NCI-H146 (cell line): Measurements from ENCODE around the gene SCTR.

Experiments used
- DNase-seq: peaks from one replicate; lab custom pipeline; 2025; lab: John Stamatoyannopoulos, UW

Gene SCTR

DNA sequence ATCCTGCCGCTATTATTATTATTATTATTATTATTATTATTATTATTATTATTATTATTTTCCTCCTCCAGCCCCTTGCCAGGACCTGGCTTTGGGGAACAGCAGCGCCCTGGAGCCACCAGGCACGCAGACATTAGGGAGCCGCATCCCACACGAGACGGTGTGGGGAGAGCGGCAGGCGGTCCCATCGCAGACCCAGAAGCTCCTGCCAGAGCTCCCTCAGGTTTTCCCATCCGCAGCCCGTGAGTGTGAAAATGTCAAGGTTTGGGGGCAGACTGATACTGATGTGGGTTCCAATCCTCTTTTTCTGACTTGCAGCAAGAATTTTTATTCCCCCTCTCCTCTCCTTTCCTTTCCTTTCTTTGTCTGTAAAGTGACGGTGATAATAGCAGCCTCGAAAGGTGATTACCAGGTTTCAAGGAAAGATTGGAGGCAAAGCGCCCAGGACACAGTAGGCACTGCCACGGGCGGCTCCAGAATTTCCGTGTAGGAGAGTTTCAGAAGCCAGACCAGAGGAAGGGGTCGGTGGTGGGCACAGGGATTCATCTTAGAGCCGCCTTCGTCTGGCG is 816 bp downstream of the SCTR start:
- DNase-seq, result no peak

DNA sequence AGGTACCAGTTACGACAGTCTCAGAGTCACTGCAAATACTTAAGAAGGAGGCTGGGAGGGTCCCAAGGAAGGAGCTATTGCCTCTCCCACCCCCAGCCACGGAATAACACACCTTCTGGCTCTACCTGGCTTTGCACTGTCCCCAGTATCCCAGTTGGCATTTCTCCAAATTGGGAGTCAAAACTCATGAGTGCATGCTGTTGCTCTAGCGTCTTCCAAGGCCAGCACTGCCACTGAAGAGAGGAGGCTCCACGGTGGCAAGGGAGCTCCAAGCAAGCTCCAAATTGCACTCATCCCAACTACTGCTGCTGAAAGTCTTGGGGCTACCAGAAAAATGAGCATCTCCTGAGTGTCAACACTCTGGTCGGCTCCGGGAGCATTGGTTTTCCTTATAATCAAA is 1.6 kb downstream of the SCTR start:
- DNase-seq, result no peak

DNA sequence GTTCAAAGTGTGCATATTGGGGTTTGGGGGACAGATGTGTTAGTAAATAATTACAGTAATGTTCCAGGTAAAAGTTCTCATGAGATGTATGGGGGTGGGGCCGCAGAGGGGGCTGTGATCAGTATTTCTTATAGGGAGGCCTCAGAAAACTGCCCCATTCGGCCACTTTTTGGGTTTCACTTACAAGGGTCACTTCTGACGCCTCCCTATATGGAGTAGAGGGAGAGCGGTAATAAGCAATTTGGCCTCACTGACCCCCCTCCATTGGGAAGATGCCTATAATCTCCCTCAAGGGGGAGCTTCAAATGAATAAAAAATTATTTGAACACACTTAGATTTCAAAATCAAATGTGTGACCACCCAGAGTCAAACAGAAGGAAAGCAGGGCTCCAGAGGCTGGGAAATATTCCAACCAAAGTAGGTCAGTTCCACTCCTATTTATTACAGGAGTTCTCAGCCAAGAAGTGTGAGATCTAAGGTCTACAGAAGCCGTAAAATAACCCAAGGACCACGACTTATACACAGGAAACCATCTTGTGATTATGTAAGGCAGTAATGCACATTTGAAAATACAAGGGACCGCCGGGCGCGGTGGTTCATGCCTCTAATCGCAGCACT is 2.7 kb downstream of the SCTR start:
- no peak for DNase-seq

DNA sequence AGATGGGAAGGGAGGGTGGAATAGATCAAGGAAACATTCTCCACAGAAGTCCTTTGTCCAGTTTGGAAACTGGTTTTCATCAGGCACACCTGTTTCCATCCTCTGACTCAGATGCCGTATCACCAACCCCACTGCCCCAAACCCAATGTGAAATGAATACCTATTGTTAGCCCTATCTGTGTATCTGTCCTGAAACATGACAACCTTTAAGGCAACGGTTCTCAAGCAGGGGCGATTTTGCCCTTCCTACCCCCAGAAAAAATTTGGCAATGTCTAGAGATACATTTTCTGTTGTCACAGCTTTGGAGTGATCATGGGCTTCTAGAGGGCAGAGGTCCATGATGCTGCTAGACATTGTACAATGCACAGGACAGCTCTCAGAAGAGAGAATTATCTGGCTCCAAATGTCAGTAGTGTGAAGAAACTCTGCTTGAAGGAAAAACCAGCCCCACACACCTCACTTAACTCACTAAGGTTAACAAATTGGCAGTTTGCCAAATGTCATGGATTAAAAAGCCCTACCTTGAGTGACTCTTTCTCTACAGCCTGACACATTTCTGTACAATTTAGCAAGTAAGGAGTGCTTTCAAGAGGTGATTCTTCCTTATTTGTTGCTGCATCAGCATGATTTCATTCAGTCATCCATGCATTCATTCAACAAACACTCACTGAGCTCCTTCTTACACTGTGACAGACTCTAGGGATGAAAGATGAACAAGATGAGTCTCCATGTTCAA is 3.4 kb downstream of the SCTR start:
- DNase-seq, result no peak

DNA sequence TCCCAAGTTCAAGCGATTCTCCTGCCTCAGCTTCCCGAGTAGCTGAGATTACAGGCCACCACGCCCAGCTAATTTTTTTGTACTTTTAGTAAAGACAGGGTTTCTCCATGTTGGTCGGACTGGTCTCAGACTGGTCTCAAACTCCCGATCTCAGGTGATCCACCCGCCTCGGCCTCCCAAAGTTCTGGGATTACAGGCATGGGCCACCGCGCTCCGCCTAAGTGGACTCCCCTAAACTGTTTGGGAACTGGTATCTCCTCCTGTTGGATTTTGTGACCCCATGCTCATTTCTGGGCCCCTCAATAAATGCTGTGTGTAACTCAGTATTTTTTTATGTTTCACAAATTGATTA is 5.2 kb downstream of the SCTR start:
- DNase-seq, result no peak

DNA sequence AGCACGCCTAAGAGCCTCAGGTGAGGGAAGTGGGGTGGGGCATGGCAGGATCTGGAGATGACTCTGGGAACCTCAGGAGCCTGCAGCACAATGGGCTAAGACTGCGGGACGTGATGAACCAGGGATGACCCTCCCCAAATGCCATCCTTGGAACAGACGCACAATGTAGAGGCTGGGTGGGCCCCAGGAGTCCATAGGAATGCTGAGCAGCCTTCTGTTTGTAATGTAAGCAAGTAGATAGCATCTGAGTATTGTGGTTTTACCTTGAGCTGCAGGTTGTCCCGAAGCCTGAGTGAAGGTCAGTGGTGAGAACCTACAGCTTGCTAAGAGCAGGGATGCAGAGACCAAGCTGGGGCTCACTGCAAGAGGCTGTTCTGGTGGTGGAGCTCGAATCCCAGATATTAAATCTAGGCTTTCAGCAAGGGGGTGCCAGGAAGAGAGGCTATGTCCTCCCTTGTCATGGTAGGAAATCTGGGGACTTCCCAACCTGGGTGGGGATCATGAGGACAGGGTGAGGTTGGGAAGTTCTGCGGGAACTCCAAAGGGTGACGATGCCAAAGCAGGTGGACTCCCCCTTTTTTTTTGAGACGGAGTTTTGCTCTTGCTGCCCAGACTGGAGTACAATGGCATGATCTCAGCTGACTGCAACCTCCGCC is 5.8 kb downstream of the SCTR start:
- no peak for DNase-seq

DNA sequence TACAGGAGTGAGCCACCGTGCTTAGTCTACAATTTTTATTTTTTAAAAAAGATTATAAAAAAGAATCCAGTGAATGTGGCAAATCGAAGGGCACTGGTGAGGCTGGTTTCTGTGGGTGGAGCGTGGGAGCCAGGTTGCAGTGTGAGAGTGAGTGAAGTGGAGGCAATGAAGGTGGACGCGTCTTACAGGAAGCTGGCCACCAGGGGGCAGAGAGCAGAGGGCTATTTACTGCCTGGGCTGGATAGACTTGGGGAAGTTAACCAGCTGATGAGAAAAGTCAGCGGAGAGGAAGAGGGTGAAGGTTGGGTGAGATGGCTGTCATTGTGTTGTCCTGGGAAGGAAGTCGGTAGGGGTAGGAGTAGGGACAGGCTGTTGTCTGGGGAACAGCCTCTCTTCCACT is 6.8 kb downstream of the SCTR start:
- peak; percentile 8 for DNase-seq

DNA sequence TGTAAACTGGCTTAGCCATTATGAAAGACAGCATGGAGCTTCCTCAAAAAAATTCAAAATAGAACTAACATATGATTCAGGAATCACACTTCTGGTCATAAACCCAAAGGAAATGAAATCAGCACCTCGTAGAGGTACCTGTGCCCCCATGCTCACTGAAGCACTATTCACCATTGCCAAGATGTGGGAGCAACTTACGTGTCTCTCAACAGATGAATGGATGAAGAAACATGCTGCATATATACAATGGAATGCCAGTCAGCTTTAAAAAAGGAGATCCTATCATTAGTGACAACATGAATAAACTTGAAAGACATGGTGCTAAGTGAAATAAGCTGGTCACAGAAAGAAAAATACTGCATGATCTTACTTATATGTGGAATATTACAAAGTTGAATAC is 8.2 kb downstream of the SCTR start:
- no peak for DNase-seq

DNA sequence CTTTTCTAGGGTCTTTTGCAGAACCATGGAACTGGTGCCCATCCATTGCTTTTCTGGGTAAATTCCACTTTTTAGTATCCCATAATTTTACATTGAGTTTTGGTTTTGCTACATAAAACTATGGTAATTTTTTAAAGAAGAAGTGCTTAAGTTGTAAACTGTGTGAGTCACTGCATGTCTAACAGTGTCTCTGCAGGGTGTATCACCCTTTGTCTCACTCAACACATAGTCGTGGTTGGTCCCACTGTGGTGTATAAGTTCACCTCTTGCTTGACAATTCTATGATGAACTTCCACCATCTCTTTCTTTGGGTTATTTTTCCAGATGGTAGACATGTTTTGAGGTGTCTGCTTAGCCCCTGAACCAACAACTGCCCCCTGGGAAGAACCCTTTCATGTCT is 10.5 kb downstream of the SCTR start:
- DNase-seq, result no peak

DNA sequence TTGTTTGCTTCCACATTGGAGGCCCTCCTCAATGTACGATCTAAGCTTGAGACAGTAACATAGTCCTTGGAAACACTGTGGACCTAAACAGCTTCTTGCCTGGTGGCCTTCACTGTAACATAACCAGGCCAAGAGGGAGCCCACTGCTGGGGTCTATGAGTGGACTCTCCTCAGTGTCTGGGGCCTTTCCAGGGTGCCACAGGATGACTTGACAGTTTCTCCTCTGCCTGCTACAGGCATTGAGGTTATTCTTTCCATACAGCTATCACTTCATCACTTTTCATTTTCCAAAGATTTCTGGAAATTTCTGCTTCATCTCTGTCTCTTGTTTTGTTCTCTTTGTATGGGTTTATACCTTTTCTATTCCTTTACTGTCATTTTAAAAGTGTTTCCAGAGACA is 11.3 kb downstream of the SCTR start:
- DNase-seq, result no peak

DNA sequence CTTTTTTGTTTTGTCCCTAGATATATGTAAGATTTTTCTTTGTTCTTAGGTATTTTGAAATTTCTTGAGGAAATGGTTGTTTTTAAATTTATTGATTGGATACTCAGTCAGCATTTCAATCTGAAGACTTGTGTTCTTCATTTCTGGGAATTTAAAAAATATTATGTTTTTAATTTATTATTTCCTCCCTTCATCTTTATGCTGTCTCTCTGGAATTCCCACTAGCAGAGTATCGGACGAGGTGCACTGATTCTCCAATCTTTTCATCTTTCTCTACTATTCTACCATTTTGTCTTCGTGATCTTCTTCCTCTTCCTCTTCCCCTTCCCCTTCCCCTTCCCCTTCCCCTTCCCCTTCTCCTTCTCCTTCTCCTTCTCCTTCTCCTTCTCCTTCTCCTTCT is 12.3 kb downstream of the SCTR start:
- DNase-seq, result no peak

DNA sequence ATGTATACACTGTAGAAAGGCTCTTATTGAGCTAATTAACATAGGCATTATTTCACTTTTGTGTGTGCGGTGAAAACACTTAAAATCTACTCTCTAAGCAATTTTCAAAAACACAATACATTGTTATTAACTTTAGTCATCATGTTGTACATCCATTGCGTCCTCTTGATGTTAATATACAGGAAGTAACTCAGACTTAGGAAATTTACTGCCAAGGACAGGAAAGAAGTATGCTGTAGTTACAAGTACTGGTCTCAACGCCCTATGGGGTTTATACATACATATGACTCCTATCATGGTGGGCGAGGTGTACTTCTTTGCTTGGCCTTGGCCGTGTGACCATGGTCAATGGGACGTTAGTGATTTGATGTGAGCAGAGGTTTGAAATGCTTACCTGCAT is 15.5 kb downstream of the SCTR start:
- DNase-seq, result no peak

DNA sequence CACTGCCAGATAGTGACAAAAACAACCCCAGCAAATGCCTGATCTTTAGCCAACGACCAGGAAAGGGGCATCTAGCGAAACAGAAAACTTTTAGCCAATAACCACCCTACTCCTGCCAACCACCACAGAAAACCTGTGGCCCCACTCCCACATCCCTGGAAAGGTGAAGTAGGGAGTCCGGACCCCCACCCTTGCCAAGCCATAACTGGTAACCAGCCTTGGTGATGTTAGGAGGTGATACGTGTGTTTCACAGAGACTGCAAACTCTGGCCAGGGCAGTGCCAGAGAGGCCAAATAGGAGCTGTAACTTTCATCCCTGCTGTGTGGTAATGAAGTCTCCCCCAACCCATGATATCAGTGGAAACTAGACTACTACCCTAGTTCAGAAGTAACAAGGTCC is 27.6 kb downstream of the SCTR start:
- no peak for DNase-seq

DNA sequence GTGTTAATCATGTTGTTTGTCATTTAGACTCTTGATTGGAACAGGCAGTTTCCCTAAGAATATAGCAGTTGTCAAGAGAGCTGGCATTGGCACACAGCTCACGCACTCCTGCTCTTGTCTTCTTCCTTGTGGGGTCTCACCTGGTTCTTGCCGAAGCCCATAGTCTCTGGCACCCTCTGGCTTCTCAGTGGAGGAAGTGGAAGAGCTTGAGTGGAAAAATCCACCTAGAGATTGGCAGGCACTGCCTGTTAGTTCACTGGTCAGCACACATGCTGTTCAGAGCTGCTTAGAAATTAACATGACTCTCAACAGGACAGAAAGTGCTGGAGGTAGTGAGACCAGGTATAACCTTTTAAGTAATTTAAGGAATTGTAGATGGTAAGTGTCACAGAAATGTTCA is 28.3 kb downstream of the SCTR start:
- no peak for DNase-seq

DNA sequence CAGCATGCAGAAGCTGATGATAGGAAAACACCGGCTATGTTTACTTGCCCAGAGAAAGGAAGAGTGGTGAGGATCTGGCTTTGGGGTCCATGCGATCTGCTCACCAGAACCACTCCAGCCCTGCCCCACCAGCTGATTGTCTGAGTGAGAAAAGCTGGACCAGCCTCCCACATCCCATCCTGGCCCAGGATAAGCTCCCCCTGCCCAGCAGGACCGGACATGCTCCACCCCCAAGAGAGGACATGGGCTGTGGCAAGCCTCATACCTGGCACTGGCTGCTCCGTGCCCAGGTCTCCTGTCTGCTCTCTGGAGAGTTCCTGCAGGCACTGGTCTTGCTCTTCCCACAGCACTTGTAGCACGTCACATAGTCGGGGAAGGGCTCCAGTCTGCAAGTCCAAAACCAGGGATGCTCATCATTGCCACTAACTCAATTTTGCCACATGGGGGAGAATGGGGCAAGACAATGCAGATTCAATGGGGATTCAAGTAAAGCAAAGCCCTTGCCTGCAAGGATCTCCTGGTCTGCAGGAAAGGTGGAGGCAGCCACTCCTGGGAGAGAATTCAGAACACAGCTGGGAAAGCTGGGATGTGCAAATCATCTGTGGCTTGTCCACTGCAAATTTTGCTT is 30.0 kb downstream of the SCTR start:
- no peak for DNase-seq

DNA sequence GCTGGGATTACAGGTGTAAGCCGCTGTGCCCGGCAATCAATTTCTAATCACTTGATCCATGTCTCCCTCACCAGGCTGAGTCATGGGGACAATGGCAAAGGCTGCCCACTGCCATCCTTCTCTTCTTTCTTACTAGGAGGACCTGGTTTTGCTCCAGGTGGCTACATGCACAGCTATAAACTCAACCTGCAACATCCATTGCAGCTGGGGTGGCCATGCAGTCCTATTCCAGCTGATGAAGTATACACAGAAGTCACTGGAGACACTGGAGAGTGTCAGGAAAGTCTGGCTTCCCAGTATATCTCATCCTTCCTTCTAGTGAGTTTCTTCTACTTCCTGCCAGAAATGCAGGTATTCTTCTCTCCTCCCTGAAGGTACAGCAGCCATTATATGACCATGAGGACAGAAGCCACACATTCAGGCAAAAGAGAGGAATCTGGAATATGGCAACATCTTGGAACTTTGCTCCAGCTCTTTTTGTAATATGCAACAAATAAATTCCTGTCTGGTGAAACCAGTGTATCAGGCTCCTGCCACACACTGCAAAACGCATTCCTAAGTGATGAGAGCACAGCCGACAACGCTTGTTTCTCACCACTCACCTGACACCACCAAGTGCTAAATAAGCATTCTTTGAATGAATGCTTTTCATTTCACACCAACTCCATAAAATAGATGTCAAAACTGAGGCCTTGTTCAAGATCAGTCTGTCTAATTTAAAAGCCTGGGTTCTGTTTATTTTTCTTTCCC is 32.3 kb downstream of the SCTR start:
- DNase-seq, result no peak

DNA sequence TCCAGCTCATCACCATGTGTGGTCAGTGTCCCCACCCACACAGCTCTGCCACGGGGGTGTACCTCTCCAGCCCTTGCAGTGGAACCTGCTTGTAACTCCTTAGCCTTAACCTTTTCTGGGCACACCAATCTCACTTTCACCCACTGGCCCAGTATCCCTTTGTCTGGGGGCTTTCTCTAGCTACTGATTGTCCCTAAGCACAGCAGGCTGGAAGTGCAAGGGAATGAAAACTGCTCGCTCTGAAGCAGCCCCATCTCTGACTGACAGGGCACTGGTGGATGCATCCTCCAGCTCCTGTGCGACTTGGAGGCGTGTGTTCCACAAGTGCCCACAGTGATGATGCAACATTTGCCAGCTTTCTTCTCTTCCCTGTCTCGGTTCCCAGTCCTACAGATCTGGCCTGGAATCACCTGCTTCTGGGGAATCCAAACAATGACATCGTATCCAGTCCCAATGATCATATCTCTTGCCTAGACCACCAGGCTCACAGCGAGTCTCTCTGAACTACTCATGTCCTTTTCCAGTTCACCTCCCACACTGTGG is 33.6 kb downstream of the SCTR start:
- no peak for DNase-seq

DNA sequence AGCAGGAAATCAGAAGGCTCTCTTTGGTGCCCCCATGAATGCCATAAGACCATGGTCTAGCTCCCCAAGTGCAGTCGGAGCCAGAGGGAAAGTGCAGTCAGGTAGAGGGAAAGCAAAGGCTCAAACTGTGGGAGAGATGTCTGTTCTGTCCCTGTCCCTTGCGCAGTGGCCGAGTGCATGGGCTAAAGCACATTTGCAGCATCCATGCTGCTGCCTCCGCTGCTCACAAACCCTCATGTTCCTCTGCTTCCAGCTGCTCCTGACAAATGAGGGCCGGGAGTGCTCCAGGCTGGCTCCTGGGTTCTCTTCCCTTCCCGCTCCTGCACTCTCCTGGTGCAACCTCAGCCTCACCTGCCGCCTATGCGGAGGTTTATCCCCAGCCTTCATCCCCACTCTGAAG is 34.2 kb downstream of the SCTR start:
- no peak for DNase-seq

DNA sequence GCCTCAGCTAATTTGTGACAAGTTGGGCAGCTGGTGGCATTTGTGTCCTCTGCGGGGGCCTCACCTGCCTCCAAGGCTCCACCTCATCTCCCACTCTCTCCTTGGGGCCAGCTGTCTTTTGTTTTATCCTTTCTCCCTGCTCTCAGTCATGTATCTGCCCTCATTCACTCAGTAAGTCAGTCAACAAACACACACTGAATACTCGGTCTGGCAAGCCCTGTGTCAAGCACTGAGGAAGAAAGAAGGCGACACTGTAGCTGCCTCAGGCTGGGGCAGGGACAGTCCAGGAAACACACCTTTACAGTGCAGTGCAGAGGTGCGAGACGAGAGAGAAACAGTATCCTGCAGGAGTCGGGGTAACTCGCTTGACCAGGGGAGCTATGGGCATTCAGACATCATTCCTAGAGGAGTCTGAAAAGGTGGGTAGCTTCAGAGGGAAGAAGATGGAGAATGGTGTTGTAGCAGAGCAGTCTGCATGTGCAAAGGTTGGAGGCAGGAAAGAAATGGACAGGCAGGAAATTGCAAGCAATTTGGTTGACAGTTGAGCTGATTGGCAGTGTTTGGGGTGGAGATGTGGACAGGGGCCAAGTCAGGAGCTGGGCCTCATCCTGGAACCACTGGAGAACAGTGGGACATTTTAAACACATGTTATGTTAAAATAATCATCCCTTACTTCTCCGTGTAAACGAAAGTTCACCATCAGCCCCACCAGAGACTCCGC is 34.9 kb downstream of the SCTR start:
- DNase-seq, result no peak

DNA sequence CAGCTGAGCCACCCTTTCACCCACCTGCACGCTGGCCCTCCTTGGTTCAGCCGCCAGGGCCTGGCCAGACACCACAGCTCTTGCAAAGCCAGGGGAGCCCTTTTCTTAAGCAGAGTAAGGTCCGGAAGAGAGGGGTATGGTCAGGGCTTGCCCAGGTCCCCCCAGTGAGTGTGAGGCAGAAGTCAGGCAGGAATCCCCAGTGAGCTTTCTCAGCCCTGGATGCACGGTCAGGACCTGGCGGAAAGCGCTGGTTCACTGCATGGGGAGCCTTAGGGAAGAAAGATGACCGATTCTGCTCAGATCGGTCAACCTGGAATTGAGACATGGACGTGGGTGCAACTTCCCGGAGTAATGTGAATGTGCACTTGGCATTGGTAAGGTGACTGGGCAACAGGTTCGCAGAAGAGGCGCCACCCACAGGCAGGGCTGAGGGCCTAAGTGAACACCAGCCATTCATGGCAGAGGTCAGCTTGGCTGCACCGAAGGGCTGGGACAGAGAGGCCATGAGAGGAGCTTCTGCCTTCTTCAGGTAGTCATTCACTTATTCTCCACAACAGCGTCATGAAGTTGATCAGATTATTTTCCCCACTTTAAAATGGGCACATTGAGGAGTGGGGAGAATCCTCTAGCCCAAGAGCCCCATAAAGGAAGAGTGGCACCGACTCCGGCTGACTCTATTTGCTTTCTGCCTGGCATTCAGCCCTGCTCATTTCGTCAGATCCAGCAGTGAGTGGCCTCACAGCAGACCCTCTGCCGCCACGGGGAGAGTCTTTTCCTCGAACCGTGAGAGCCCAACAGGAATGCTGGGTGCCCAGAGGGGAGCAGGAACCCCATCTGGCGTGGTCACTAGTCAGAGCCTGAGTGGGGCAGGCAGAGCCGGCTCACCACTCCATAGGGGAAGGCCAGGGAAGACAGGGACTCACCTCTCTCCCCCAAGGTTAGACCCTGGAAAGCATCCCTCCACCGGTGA is 35.8 kb downstream of the SCTR start:
- DNase-seq, result no peak
